Suprapubic skin (tissue), 3 donors: Measurements from ENCODE around the gene CAMK2N1.

Experiments
- CTCF ChIP-seq, 2 donors: fragments of 200-600 bp in 1 of 2; fragments of 450-650 bp in 1 of 2; sonication (generic) in 1 of 2; IDR thresholded peaks; one replicate each; pipeline ENCODE4 v1.5.1; 2016 to 2019; ENCODE audit warnings: antibody characterized with exemption in 2 of 2, mild to moderate bottlenecking in 1 of 2, moderate library complexity in 1 of 2
- POLR2A ChIP-seq, 2 donors: fragments of 450-650 bp; IDR thresholded peaks; one replicate each; pipeline ENCODE4 v1.6.1; 2017; ENCODE audit warnings: antibody characterized with exemption in 2 of 2, mild to moderate bottlenecking in 2 of 2, moderate library complexity in 2 of 2

GRCh38 chr1:20440785-20441200, 45.2 kb downstream of the CAMK2N1 start:
- TF ChIP-seq CTCF (IDR thresholded peaks at IDR 0.05): no peak
- no peak for TF ChIP-seq POLR2A (IDR thresholded peaks at IDR 0.05)
